ENCODE data around the gene ATXN7.

ATXN7 gene, protein sequence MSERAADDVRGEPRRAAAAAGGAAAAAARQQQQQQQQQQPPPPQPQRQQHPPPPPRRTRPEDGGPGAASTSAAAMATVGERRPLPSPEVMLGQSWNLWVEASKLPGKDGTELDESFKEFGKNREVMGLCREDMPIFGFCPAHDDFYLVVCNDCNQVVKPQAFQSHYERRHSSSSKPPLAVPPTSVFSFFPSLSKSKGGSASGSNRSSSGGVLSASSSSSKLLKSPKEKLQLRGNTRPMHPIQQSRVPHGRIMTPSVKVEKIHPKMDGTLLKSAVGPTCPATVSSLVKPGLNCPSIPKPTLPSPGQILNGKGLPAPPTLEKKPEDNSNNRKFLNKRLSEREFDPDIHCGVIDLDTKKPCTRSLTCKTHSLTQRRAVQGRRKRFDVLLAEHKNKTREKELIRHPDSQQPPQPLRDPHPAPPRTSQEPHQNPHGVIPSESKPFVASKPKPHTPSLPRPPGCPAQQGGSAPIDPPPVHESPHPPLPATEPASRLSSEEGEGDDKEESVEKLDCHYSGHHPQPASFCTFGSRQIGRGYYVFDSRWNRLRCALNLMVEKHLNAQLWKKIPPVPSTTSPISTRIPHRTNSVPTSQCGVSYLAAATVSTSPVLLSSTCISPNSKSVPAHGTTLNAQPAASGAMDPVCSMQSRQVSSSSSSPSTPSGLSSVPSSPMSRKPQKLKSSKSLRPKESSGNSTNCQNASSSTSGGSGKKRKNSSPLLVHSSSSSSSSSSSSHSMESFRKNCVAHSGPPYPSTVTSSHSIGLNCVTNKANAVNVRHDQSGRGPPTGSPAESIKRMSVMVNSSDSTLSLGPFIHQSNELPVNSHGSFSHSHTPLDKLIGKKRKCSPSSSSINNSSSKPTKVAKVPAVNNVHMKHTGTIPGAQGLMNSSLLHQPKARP

DNA sequence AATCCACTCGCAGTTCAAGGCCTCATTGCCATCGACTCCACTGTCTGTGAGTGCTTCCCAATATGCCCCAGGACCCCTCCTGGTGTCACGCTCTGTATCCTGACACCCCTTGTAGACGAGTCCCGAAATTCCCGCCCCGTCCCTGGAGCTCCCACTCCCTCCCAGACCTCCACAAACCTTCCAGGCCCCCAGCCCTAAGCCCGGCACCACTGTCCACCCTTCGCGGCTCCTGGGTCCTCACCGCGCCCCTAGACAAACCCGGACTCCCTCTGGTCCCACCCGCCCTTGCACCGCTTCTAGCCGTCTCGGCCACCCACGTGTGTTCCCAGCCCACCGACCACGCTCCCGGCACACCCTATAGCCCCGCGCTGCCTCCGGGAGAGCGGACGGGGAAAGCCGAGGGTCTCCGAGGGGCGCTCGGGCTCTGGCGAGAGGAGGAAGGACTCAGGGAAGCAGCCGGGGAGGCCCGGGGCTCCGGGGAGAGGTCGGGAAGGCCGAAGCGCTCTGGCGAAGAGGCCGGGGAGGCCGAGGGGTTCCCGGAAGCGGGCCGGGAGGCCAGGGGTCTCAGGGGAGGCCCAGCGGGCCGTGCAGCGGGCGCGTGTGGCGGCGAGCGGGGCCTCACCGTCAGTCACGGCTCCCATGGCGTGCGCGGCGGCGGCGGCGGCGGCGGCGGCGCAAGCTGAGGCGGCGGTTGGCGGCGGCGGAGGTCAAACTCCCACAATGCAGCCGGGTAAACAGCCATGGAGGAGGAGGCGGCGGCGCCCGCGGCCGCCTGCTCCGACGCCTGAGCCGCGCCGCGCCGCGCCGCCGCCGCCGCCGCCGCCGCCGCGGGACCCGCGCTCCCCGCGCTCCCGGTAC is at the start of gene ATXN7, which contains the start of gene THOC7:
Gene ATXN7 (plus strand): TSS at position 718 of the 858 bp plus-strand sequence. CDS start 48,732 bp downstream, outside the sequence.
Gene THOC7 (minus strand): TSS at position 656 of the 858 bp plus-strand sequence. CDS start 15 bp downstream, at position 641.
- peak; percentile 40 to 47 for DNase-seq (ENCODE audit: low read depth in 2 of 2)

DNA sequence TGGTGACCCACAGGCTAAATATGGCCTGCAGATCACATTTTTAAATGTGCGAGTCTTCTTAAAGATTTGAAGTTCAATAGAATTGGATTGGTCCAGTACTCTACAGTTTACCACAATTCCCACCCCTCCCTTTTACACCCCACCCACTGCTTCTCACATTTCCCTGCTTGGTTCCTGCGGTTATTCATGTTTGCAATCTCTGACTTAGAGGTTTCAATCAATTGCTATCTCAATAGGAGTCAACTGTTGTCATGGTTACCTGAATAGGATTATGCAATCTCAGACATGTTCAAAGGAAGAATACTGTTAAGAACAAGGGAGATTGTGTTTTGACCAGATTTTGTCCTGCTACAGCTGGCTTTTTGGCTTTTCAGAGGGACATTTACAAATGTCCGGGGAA is 49.4 kb upstream of the ATXN7 start:
- no peak for DNase-seq (ENCODE audit: low read depth in 2 of 2)

DNA sequence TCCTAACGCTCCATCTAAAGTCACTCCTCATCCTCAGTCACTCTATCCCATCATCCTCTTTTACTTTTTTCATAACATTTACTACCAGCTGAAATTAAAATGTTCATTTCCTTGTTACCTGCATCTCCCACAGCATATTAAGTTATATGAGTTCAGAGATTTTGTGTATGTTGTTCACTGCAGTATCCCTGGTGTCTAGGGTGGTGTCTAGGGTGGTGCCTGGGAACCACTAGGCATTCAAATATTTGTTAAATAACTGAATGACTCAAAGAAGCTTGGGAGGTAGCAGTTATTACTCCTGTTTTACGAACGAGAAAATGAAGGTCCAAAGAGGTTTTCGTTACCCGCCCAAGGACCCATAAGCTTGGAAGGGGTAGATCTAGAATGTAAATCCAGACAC is 46.4 kb upstream of the ATXN7 start:
- DNase-seq (ENCODE audit: low read depth in 2 of 2) = no peak

DNA sequence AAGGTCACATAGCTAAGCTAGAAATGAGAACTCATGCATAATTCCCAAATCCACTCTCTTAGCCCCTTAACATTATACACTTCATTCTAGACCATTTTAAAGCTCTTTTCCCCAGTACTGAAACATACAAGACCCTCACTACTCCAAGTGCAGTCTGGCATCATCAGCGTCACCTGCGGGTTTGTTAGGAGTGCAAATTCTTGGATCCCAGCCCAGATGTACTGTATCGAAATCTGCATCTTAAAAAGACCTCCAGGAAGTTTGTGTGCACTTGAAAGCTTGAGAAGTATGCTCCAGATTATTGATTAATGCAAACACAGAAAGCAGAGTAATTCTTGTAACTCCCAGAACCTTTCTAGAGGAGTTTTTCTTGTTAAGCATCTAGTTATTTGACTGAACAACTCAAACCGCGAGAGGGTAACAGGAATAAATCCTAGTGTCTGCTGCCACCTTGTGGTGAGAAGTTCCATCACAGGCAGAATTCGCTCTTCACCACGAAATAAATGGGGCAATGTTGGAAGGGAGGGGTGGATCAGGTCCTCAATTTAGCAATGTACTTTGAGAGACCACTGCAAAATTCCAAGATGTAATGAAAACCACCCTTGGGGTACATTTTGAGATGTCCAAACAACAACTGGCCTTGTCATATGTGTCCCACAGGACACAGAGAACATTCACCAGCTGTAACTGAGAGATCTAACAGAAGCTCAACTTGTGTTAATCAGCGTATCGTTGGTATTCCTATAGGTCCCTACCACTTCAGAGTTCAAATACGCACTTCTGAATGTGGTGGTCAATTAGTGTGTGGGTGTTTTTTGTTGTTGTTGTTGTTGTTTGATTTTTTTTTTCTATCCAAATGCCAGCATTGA is 45.2 kb upstream of the ATXN7 start:
- DNase-seq (ENCODE audit: low read depth in 2 of 2) = peak; percentile 7 to 42

DNA sequence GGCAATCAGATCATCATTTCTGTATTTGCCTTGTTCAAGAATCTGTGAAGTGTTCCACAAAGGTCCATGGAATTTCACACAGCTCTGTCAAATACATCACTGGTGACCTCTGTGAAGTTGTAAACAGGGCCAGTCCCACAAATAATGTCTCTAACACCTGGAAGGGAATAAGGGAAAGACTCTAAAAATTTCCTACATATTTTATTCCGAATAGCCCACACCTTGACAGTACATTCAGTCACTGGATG is 44.6 kb upstream of the ATXN7 start, which contains the start of gene C3orf49:
Gene C3orf49 (plus strand): TSS at position 149 of the 248 bp plus-strand sequence. CDS start 173 bp downstream, outside the sequence.
- no peak for DNase-seq (ENCODE audit: low read depth in 2 of 2)

DNA sequence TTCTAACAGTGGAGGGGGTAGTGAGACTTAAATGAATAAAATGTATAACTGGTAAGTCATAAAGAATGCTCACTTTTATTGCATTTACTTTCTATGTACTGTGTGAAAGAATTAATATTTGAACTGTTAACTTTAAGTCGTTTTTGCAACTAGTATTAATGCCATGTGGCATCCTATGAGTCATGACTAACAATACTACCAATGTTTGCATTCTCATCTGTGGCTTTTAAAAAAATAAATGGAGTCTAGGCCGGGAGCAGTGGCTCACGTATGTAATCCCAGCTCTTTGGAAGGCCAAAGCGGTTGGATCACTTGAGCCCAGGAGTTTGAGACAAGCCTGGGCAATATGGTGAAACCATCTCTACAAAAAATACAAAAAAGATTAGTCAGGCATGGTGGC is 39.4 kb upstream of the ATXN7 start:
- no peak for DNase-seq (ENCODE audit: low read depth in 2 of 2)

DNA sequence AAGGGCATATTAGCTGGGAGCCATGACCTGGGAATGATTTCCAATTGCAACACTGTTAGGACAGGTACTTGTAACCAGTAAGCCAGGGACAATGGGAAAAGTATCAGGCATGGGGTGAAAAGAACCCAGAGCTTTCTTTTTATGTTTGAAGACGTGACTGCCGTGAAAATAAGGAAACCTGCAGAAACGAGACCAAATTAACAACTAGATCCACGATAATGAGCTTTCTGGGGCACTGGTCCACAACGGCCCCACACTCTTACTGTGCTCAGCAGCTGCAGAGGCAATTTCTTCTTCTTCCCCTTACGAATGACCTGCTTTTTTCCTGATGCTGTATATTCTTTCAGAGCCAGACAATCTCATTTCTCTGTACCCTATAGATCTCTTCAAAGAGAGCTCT is 33.1 kb upstream of the ATXN7 start:
- DNase-seq (ENCODE audit: low read depth in 2 of 2) = no peak

DNA sequence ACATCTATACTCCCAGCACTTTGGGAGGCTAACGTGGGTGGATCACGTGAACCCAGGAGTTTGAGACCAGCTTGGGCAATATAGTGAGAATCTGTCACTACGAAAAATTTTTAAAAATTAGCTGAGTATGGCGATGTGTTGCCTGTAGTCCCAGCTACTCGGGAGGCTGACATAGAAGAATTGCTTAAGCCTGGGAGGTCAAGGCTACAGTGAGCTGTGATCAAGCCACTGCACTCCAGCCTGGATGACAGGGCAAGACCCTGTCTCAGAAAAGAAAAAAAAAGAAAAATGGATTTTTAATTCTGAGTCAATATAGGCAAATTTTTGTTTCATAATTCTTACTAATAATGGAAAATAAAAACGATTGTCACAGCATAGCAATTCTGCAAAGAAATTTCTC is 31.3 kb upstream of the ATXN7 start:
- no peak for DNase-seq (ENCODE audit: low read depth in 2 of 2)

DNA sequence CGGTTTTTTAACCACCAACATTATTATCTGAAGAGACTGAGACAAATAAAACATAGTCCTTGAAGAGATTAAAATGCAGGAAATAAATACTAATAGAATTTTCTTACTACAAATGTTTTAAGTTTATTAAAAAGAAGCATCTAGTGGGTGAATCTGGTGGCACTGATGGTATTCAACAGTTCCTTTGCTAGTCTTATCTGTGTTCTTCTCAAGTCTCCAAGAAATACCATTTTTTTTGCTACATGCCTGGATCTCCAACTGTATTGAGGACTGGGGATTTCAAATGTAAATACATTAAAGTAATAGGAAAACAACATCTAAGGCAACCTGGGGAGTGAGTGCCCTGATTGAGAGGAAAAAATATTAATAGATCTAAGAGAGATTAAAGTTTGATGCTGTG is 22.0 kb upstream of the ATXN7 start:
- DNase-seq (ENCODE audit: low read depth in 2 of 2) = no peak

DNA sequence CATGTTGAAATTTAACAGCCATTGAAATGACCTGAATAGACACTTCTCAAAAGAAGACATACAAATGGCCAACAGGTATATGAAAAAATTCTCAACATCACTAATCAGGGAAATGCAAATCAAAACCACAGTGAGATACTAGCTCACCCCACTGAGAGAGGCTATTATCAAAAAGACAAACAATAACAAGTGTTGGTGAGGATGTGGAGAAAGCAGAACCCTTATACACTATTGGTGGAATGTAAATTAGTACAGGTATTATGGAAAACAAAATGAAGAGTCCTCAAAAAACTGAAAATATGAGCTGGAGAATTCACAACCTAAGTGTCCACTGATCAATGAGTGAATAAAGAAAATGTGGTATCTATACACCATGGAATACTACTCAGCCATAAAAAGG is 21.5 kb upstream of the ATXN7 start:
- DNase-seq (ENCODE audit: low read depth in 2 of 2) = no peak

DNA sequence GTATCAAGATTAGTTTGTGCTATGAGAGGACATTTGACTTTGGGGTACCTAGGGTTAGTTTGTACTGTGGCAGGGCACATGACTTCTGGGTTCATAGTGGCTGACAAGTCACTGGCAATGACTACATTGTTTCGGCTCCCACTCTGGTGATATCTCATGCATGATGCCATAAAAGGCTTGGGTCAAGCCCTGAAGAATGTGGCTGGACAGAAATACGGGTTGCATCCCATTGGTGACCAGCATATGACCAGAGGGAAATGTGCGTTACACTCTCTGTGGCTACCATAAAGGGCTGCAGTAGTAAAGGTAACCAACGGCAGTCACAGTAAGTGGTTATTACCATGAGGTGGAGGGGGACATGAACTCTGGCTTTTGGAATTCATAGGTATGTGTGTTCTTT is 18.5 kb upstream of the ATXN7 start:
- no peak for DNase-seq (ENCODE audit: low read depth in 2 of 2)

DNA sequence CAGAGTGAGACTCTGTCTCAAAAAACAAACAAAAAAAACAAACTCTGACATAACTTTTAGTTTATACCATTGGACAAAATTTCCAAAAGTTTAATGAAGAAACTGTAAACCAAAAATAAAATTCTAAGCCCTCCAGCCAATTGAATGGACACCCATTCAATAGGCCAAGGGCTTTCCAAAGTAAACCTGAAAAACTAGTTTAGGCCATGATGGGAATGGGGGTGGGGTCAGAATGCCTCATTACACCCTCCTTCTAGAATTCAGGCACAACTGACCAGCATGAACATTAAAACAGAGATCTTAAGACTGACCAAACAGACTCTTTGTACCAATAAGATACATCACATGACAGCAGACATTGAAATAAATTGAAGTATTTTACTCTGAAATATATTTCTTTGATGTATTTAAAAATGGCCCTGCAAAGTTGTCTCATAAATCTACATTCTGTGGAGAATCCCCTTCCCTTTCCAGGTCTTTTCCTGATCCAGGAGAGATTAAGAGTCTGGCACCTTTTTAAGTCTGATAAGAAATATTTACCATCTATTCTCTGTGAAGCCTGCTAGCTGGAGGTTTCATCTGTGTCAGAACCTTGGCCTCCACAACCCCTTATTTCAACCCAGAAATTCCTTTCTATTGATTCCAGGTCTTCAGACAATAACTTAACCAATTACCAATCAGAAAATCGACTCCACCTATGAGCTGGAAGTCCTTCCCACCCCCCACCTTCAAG is 15.8 kb upstream of the ATXN7 start:
- DNase-seq (ENCODE audit: low read depth in 2 of 2) = no peak

DNA sequence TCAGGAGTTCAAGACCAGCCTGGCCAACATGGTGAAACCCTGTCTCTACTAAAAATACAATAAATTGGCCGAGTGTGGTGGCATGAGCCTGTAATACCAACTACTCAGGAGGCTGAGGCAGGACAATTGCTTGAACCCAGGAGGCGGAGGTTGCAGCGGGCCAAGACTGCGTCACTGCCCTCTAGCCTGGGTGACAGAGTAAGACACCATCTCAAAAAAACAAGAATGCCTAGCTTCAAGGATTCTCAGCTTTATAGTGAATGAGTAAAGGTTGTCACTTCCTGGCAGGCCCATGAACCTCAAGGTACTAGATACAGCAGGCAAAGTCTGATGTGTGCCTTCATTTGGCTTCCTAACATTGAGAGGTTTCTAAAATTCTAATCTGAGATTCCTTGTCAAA is 14.5 kb upstream of the ATXN7 start:
- no peak for DNase-seq (ENCODE audit: low read depth in 2 of 2)

DNA sequence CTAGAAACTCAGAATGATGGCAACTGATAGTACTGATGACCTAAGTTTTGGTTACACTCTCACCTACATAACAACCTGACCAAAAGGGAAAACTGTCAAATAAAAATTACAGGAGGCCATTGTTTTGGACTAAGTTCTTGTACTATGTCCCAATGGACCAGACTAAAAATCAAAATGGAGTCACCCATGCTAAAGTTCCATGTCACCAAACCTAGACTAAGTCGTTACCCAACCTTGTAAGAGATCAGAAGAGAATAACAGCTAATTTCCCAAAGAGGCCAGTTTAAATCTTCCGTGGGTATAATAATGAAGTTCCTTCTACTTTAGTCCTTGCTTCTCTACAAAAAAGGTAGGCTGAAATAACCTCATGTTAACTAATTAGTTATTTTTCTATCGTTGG is 12.4 kb upstream of the ATXN7 start:
- no peak for DNase-seq (ENCODE audit: low read depth in 2 of 2)

DNA sequence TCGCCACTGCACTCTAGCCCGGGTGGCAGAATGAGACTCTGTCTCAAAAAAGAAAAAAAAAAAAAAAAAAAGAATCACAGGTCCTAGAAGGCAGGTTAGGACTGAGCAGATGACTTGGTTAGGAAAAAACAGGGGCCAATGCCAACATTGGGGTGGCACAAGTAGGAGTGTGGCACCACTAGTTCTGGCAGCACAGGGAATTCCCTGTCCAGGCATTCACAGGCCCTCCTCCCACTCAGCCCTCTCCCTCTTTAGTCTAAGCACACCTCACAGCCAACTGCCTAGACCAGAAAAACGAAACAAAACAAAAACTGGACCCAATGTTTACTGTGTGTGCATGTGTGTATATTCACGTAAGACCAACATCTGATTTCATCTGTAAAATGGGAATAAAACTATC is 10.6 kb upstream of the ATXN7 start:
- DNase-seq (ENCODE audit: low read depth in 2 of 2) = no peak

DNA sequence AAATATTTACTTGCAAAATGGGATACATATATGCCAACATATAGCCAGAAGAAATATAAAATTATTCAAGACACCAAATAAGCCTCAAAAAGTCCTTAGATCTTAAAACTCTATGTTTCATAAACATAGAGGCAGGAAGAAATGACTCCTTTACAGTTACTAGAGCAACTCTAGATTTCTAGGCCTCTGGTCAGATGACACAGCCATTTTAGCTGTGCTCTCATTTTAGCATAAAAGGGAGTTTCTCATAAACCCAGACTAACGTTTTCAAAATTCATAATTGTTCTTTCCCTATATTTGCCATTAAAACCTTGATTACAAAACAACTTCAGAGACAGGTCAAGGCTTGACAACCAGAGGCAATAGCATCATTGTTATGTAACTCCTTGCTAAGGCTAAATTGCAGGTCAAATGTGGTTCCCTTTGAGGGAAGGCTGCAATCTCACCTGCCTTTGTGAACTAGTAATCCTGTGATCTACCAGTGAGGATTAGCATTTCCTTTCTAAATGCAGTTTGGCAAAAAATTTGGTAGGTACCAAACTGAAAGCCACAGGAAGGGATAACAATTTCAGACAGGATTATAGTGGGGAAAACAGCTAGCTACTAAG is 8.2 kb upstream of the ATXN7 start:
- no peak for DNase-seq (ENCODE audit: low read depth in 2 of 2)

DNA sequence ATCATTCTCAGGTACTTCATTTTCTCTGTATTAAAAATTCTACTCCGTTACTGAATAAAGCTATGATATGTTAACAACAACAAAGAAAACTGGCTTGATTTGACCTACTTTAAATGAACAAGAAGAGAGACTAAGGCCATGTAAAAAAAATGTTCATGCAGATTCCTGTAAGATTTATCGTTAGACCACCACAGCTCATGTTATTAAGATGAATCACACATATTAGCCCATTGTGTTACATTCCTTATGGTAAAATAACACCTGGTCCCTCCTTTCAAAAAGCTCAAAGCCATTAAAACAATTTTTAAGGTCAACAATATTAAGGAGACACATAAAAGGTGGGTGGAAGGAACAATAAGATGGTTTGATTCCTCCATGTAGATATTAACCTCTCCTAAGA is 6.4 kb upstream of the ATXN7 start:
- DNase-seq (ENCODE audit: low read depth in 2 of 2) = no peak

DNA sequence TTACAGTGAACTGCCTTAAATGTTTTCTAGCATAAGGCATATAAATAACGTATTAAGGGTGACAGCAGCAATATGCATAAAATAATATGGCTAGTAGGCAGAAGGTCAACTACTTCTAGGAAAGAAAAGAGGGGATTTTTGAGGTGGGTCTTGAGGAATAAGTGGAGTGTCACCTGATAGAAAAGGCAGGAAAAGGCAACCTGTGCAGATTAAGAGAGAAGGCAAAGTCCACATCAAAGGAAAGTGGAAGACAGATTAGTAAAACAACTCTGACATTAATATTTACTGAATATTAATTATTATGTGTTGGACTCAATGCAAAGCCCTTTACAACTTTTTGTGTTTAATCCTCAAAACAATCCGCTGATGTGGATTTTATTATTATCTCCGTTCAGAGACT is 2.9 kb upstream of the ATXN7 start:
- DNase-seq (ENCODE audit: low read depth in 2 of 2) = no peak

DNA sequence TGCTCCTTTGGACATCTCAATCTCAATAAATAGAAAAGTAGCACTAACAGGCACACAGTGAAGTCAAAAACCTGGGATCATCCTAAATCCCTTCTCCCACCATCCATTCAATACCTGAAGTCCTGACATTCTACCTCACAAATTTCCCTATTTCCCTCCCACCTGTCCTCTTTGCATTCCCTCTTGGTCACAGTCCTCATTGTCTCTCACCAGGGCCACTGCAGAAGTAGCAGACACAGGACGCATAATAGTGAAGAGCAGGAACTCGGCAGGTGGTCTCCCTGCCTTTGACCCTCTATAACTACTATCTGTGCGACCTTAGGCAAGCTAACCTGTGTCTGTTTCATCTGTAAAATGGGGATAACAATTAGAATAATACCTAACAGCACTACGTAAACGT is 2.4 kb upstream of the ATXN7 start:
- DNase-seq (ENCODE audit: low read depth in 2 of 2) = no peak

DNA sequence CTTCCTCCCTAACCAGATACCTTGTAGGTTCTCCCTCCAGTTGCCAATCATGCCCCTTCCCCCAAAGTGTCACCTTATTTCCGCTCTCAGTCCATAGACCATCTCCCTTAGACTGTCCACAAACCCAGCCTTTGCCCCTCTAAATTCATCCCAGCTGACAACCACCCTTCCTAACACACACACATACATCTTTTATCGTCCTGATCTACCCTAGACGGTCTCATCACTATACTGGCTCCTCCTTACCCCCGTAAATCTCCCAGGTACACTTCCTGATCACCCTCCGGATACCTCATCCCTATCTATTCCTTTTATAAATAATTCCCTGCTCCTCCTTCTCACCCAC is 890 bp upstream of the ATXN7 start:
- DNase-seq (ENCODE audit: low read depth in 2 of 2) = no peak

All from stimulated activated CD4-positive, alpha-beta T cell treated with anti-CD3 and anti-CD28 coated beads, Interleukin-15, amount 100 ng/mL, for 48 hours (primary cell).